SIG-M5 treated with dmso at 0.1 percent for 504 hours (cell line): Measurements from ENCODE around the gene LBH.
A peak's percentile ranks its signal among the peaks of the same experiment; 100 is the strongest.

Source experiments
- DNase-seq: peaks from one replicate; lab custom pipeline; 2025; ENCODE audit not compliant: unreplicated experiment; lab: John Stamatoyannopoulos, UW

Gene LBH

DNA sequence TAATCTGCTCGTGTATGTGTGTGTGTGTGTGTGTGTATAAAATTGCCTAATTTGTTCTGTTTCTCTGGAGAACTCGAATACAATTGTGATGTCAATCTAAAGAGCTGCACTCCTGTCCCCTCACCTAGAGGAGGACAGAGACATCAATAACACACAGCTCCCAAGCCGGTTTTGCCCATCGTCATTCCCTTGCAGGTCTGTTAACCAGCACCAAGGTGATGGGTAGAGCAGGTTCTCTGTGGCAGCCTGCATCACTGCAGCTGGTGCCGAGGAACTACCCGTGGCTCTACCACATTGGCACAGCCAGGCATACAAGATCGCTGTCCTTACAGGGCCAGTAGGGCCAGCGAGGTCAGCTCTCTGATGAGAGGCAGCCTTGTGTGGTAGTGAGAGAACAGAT lies 41.0 kb downstream of the LBH start:
- DNase-seq, result no peak

GRCh38 chr2:30272761-30273573 lies 41.6 kb downstream of the LBH start:
- DNase-seq, result no peak

GRCh38 chr2:30273574-30273929 lies 42.2 kb downstream of the LBH start:
- no peak for DNase-seq

DNA sequence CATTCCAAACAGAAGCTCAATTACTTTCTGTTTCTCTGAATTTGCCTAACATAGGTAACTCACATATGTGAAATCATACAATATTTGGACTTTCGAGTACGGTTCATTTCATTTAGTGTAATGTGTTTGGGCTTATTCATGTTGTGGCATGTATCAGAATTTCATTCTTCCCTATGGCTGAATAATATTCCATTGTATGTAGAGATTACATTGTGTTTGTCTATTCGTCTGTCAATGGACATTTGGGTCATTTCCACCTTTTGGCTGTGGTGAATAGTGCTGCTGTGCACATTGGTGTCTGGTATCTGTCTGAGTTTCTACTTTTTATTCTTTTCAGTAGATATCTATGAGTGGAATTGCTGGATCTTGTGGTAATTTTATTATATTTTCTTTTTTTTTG lies 43.9 kb downstream of the LBH start:
- DNase-seq, result no peak

DNA sequence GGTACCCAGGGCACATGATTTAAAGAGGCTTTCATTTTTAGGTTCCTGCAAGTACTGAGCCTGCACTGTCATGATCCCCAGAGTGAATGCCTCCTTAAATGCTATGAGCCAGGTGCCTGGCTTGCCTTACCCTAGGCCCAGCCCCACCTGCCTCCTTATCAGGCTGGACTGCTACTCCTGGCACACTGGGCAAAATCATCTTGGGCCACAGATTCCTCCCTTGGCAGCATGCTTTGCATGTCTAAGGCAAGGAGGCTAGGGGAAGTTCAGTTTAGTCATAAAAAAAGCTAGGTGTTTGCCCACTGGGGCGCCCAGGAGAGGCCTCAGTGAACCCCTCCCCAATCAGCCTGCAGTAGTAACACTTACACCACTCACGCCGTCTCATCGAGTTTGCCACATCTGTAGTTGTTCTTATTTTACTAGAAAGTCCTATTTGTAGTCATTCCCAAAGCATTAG lies 45.1 kb downstream of the LBH start:
- DNase-seq, result no peak

- DNase-seq, result no peak
Measured at GRCh38 chr2:30277582-30277981, 46.2 kb downstream of the LBH start.

DNA sequence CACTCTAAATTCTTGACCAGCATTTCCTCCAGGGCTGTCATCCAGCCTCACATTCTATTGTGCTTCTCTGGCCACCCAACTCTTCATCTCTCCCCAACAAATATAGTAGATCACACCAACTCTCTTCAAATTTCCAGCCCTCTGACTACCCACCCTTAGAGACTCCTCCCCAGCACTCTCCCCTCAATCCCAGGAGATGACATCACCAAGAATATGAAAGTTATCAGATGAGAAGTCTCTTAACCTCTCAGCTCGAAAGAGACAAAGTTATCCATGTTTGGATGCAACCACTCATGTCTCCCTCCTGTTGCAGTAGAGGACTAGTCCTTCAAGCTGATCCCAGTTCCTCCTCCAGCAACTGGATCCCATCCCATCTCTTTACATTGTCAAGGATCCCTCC lies 47.1 kb downstream of the LBH start:
- DNase-seq, result no peak

DNA sequence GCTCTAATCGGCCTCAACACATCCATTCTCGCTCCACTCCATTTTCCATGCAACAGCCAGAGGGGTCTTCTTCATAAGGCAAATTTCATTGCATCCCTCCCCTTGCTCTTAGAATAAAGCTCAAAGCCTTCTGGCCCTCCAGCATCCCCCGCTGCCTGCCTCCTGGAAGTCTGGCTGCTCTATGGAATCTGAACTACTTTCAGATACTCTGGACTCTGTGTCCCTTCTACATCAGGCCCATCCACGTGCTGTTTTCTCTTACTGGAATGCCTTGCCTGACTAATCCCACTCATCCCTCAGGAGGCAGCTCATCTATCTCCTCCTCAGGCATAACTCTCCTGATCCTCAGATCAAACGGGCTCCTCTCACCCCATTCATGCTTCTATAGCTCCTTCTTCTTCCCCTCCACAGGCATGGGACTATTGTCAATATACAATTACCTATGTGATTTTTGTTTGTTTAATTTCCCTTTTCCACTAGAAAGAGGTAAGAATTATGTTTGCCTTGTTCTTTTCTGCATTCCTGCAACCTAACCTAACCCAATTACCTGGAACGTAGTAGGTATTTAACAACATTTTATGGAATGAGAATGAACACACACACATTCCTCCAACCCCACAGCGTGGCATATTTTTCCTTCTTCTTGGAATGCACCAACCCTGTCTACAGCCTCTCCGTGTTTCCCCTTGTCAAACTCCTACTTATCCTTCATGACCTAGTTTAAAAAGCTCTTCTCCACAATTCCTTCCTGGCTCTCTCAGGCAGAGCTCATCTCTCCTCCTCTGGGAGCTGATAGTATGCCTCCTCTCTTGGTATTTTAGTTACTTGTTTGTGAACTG lies 49.5 kb downstream of the LBH start:
- no peak for DNase-seq

GRCh38 chr2:30282081-30282480 lies 50.7 kb downstream of the LBH start:
- no peak for DNase-seq

- DNase-seq, result no peak
Measured at GRCh38 chr2:30282721-30283120, 51.4 kb downstream of the LBH start.

DNA sequence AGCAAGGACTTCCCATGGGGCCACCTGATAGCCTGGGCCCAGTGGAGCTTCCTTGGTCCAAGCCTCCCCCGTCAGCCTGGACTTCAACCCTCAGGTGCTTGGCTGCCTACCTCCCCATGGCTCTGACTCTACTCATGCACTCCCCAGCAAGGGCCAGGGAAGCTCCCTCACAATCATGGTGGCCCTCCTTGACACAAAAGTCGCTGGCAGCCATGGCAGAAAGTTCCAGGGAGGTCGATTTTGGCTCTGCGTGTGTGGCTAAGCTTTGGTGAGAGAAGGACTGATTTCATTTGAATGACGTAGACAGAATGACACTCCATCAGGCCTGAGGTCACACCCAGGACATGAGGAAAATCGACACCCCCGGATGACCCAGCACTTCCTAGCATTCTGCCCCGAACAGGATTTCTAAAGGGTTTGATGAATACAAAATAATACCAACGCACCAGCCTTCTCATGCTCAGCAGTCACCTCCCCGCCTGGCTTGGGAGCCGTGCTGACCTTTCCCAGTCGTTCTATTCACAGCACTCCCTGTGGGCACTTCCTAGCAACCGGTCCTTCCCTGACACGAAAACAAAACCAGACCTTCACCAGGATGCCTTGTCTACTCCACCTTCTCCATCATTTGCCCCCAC lies 52.7 kb downstream of the LBH start:
- DNase-seq, result no peak

- no peak for DNase-seq
Measured at GRCh38 chr2:30285758-30286157, 54.4 kb downstream of the LBH start.

DNA sequence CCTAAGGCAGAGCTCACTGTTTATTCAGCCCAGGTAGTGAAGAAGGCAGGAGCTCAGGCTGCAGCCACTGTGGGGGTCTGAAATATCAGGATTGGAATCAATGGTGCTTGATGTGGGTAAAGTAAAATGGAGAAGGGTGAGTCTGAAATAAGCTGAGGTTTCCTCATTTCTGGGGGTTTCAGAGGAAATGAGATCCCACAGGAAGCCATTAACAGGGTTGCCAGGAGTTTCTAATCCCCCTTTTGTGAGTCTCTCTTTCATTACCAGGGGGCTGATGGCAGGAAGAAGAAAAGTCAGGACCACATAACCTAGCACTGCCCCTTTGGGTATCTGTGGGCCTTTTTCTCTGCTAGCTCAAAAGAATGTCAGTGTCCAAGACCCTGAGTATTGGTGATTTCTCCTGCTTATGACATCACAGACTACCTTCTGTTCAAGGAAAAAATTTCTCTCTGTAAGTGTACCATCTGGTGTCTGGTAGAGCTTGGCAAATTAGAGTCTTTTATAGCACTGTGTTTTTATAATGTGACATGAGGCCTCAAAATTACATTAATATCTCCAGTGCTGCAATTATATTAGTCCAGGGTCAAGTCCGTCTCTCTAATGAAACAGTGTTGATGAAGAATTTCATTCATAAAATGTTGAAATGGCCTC lies 56.0 kb downstream of the LBH start:
- no peak for DNase-seq

- DNase-seq, result peak; percentile 67
Measured at GRCh38 chr2:30287857-30288513, 56.7 kb downstream of the LBH start.

DNA sequence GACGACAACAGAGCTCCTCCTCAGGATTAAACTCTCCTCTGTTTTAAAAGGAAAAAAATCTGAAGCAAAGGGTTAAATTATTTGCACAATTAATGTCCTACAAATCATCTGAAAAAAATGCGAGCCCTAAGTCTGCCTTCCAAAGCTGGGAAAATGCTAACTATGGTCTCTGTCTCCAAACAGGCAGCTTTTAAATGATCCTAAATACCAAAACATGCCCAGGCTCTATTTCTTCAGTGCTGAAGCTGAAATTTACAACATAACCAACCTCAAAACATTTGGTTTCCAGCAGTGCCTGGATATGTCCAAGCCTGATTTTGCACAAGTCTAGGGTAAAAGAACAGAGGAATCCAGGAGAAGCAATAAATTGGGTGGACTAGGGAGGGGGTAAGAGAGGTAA lies 57.2 kb downstream of the LBH start:
- DNase-seq, result no peak

- peak; percentile 59 for DNase-seq
Measured at GRCh38 chr2:30293303-30293921, 62.1 kb downstream of the LBH start.

DNA sequence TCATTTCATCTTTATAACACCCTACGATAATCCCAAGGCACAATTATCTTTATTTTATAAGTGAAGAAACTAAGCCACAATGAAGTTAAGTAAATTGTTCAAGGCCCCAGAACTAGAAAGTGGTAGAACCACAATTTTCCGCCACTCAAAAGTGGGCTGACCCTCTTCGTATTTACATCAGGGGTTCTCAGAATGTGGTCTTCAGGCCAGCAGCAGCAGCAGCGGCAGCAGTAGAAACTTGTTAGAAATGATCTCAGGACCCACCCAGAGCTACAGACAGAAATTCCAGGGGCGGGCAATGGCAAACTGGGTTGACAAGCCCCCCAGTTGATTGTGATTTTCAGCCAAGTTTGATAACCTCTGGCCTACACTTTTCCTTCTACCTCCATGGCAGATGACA lies 62.8 kb downstream of the LBH start:
- no peak for DNase-seq

GRCh38 chr2:30296496-30296895 lies 65.2 kb downstream of the LBH start:
- DNase-seq, result no peak

GRCh38 chr2:30298302-30298701 lies 67.0 kb downstream of the LBH start:
- no peak for DNase-seq

DNA sequence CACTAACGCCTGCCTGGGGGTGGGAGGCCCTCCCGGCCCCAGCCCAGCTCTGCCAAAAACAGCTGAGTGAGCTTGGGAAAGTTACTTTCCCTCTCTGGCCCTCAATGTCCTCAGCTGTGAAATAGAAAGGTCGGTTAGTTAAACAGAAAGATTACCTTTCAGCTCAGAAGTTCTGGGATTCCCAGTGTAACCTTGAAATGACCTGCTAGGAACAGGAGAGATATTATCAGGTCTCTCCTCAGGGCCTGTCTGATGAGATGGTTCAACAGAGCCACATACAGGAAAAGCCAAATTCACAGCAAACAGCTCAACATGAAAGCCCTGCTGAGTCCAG lies 68.8 kb downstream of the LBH start:
- DNase-seq, result no peak
